ENCODE results near the gene SLC7A6.
"Not testable (repeated sequence)": the region's sequence is repeated elsewhere in the genome, so short reads cannot be mapped to it uniquely, and the experiment has no call there.

Gene SLC7A6

GRCh38 chr16:68283801-68284598 lies 19.7 kb downstream of the SLC7A6 start:
- DNase-seq (ENCODE audit: low spot score): no peak

GRCh38 chr16:68284847-68285246 lies 20.5 kb downstream of the SLC7A6 start:
- no peak for DNase-seq (ENCODE audit: low spot score)

- no peak for DNase-seq (ENCODE audit: low spot score)
Observed at GRCh38 chr16:68285683-68286082, 21.4 kb downstream of the SLC7A6 start.

- peak; percentile 44 for DNase-seq (ENCODE audit: low spot score)
Observed at GRCh38 chr16:68286153-68287074, 22.1 kb downstream of the SLC7A6 start.

- DNase-seq (ENCODE audit: low spot score): peak; percentile 85
Observed at GRCh38 chr16:68287276-68288251, 23.2 kb downstream of the SLC7A6 start.

- DNase-seq (ENCODE audit: low spot score): no peak
Observed at GRCh38 chr16:68288252-68288650, 23.9 kb downstream of the SLC7A6 start.

GRCh38 chr16:68288796-68289195 lies 24.5 kb downstream of the SLC7A6 start:
- DNase-seq (ENCODE audit: low spot score): not testable (repeated sequence)

GRCh38 chr16:68289202-68289601 lies 24.9 kb downstream of the SLC7A6 start:
- DNase-seq (ENCODE audit: low spot score): no peak

- DNase-seq (ENCODE audit: low spot score): peak; percentile 63
Observed at GRCh38 chr16:68289621-68290329, 25.4 kb downstream of the SLC7A6 start.

GRCh38 chr16:68290450-68290849 lies 26.1 kb downstream of the SLC7A6 start:
- DNase-seq (ENCODE audit: low spot score): no peak

- no peak for DNase-seq (ENCODE audit: low spot score)
Observed at GRCh38 chr16:68291227-68291626, 26.9 kb downstream of the SLC7A6 start.

GRCh38 chr16:68292425-68292824 lies 28.1 kb downstream of the SLC7A6 start:
- no peak for DNase-seq (ENCODE audit: low spot score)

GRCh38 chr16:68296291-68296690 lies 32.0 kb downstream of the SLC7A6 start:
- DNase-seq (ENCODE audit: low spot score): no peak

- DNase-seq (ENCODE audit: low spot score): no peak
Observed at GRCh38 chr16:68296693-68297092, 32.4 kb downstream of the SLC7A6 start.

GRCh38 chr16:68297908-68298307 lies 33.6 kb downstream of the SLC7A6 start:
- no peak for DNase-seq (ENCODE audit: low spot score)

GRCh38 chr16:68298312-68298711 lies 34.0 kb downstream of the SLC7A6 start:
- no peak for DNase-seq (ENCODE audit: low spot score)

- no peak for DNase-seq (ENCODE audit: low spot score)
Observed at GRCh38 chr16:68298907-68299561, 34.7 kb downstream of the SLC7A6 start.

GRCh38 chr16:68299571-68300453 lies 35.5 kb downstream of the SLC7A6 start:
- DNase-seq (ENCODE audit: low spot score): no peak

- DNase-seq (ENCODE audit: low spot score): no peak
Observed at GRCh38 chr16:68300734-68301459, 36.6 kb downstream of the SLC7A6 start.
